Liver (tissue), 9 donors: ENCODE data around the gene GDF3. TPM values are rescaled to one million over a fixed set of nuclear protein-coding genes. Genes with fewer than 3 reads are reported as not detected.

ENCODE experiments used
- DNase-seq: peaks from one replicate; pipeline ENCODE4 v3.0.0-alpha.2; 2017; ENCODE audit warnings: low spot score
- H3K27ac ChIP-seq, 2 donors: one replicate each; pipeline ENCODE4 v1.7.0; 2013; ENCODE audit warnings: inconsistent platforms in 2 of 2, low read length in 2 of 2, control low read depth in 1 of 2, low read depth in 1 of 2, mild to moderate bottlenecking in 1 of 2
- H3K27me3 ChIP-seq, 4 donors: one replicate each; pipeline versions ENCODE4 v1.6.1 to v1.7.0; 2013; ENCODE audit warnings: low read length in 3 of 4, inconsistent platforms in 1 of 4, mild to moderate bottlenecking in 1 of 4, moderate library complexity in 1 of 4; ENCODE audit not compliant: control insufficient read depth in 4 of 4, insufficient read depth in 4 of 4
- H3K36me3 ChIP-seq, 4 donors: one replicate each; pipeline versions ENCODE4 v1.6.1 to v1.7.0; 2013; ENCODE audit warnings: low read length in 3 of 4, mild to moderate bottlenecking in 3 of 4, low read depth in 1 of 4, moderate library complexity in 1 of 4; ENCODE audit not compliant: control insufficient read depth in 4 of 4, insufficient read depth in 3 of 4
- H3K4me1 ChIP-seq, 4 donors: one replicate each; pipeline versions ENCODE4 v1.6.1 to v1.7.0; 2013; ENCODE audit warnings: low read length in 3 of 4, mild to moderate bottlenecking in 3 of 4, moderate library complexity in 1 of 4; ENCODE audit not compliant: control insufficient read depth in 4 of 4, insufficient read depth in 4 of 4
- H3K4me3 ChIP-seq, 3 donors: one replicate each; pipeline versions ENCODE4 v1.6.1 to v1.7.0; 2013; ENCODE audit warnings: low read length in 3 of 3, control low read depth in 1 of 3, low read depth in 1 of 3, mild to moderate bottlenecking in 1 of 3
- H3K9ac ChIP-seq, 2 donors: one replicate each; pipeline ENCODE4 v1.7.0; 2013; ENCODE audit warnings: low read length in 2 of 2, mild to moderate bottlenecking in 2 of 2, moderate library complexity in 2 of 2, control low read depth in 1 of 2, low read depth in 1 of 2
- H3K9me3 ChIP-seq, 4 donors: one replicate each; pipeline versions ENCODE4 v1.6.1 to v1.7.0; 2013; ENCODE audit warnings: low read length in 3 of 4; ENCODE audit not compliant: control insufficient read depth in 4 of 4
- CTCF ChIP-seq: fragments of 150-350 bp; IDR thresholded peaks from 2 replicates; pipeline ENCODE4 v1.5.1; 2017; ENCODE audit warnings: improper control_type of control experiment, low read depth, low read length; ENCODE audit not compliant: missing input control
- EGR1 ChIP-seq, 2 donors: IDR thresholded peaks; 2 replicates each; pipeline ENCODE4 v1.6.1; 2016 to 2018; ENCODE audit warnings: antibody characterized with exemption in 2 of 2, low read depth in 2 of 2
- FOXA1 ChIP-seq: IDR thresholded peaks from 2 replicates; pipeline ENCODE4 v1.6.1; 2016; ENCODE audit warnings: antibody characterized with exemption
- FOXA2 ChIP-seq: IDR thresholded peaks from 2 replicates; pipeline ENCODE4 v1.6.1; 2016; ENCODE audit warnings: antibody characterized with exemption
- GABPA ChIP-seq, 2 donors: IDR thresholded peaks in 1 of 2; conservative IDR thresholded peaks in 1 of 2; 2 replicates each; pipeline ENCODE4 v1.6.1; 2016; ENCODE audit warnings: antibody characterized with exemption in 2 of 2, mild to moderate bottlenecking in 1 of 2, moderate library complexity in 1 of 2
- HNF4A ChIP-seq, 2 donors: conservative IDR thresholded peaks; 2 replicates each; pipeline ENCODE4 v1.6.1; 2016; ENCODE audit warnings: antibody characterized with exemption in 2 of 2, mild to moderate bottlenecking in 2 of 2
- HNF4G ChIP-seq: IDR thresholded peaks from 2 replicates; pipeline ENCODE4 v1.6.1; 2016; ENCODE audit warnings: antibody characterized with exemption
- JUND ChIP-seq, 2 donors: IDR thresholded peaks; 2 replicates each; pipeline ENCODE4 v1.6.1; 2016; ENCODE audit warnings: antibody characterized with exemption in 2 of 2
- MAX ChIP-seq: IDR thresholded peaks from 2 replicates; pipeline ENCODE4 v1.6.1; 2016; ENCODE audit warnings: antibody characterized with exemption
- NR2F2 ChIP-seq: IDR thresholded peaks from 2 replicates; pipeline ENCODE4 v1.6.1; 2016; ENCODE audit warnings: antibody characterized with exemption
- RAD21 ChIP-seq, 2 donors: IDR thresholded peaks; 2 replicates each; pipeline ENCODE4 v1.6.1; 2016; ENCODE audit warnings: antibody characterized with exemption in 2 of 2, mild to moderate bottlenecking in 2 of 2
- REST ChIP-seq: IDR thresholded peaks from 2 replicates; pipeline ENCODE4 v1.6.1; 2016; ENCODE audit warnings: antibody characterized with exemption, mild to moderate bottlenecking
- RXRA ChIP-seq, 2 donors: IDR thresholded peaks; 2 replicates each; pipeline ENCODE4 v1.6.1; 2017 to 2018; ENCODE audit warnings: antibody characterized with exemption in 2 of 2, mild to moderate bottlenecking in 1 of 2
- SP1 ChIP-seq: IDR thresholded peaks from 2 replicates; pipeline ENCODE4 v1.6.1; 2018; ENCODE audit warnings: antibody characterized with exemption, mild to moderate bottlenecking
- YY1 ChIP-seq: IDR thresholded peaks from 2 replicates; pipeline ENCODE4 v1.6.1; 2016; ENCODE audit warnings: antibody characterized with exemption, mild to moderate bottlenecking
- ZBTB33 ChIP-seq: IDR thresholded peaks from 2 replicates; pipeline ENCODE4 v1.6.1; 2016; ENCODE audit warnings: antibody characterized with exemption
- WGBS: extraction: QIAGEN DNeasy Blood & Tissue Kit; methylation state at CpG from one replicate; pipeline ENCODE4 v1.1.7; 2013; 5-methylcytosine and 5-hydroxymethylcytosine counted together
- polyA plus RNA-seq, 2 donors: library from polyadenylated mRNA; stranded (reverse) in 1 of 2; unstranded in 1 of 2; fragments of 200-250 nt in 1 of 2; fragments of >200 nt in 1 of 2; fragmentation: Nextera tagmentation in 1 of 2; extraction: Ambion mirVana in 1 of 2; gene quantifications; one replicate each; pipeline versions ENCODE4 v1.2.1 to v1.2.3, GENCODE V29; 2013 to 2015
- total RNA-seq, 2 donors: library from RNA; depleted of rRNA; stranded (reverse); fragments of >200 nt; gene quantifications; one replicate each; pipeline ENCODE4 v1.2.3, GENCODE V29; 2014
- donor health status: healthy.
- donor health status: healthy.
- donor health status: healthy.
- donor health status: healthy.
- donor health status: healthy.

The GDF3 gene
- total and polyA plus RNA-seq, 4 donors, result not detected

GRCh38 chr12:7694556-7695236, 879 bp downstream of the GDF3 start:
- H3K36me3 ChIP-seq, result no peaks in the 10 kb centered on the region
- 59% methylated on average over 3 of the region's 3 CpGs for WGBS
- no peak for DNase-seq
- no peak overlapping the region for H3K27ac ChIP-seq
- no peaks in the 10 kb centered on the region for H3K4me1 ChIP-seq
- no peak overlapping the region for H3K4me3 ChIP-seq
- TF ChIP-seq ZBTB33 (no peak), RAD21 (IDR thresholded peaks at IDR 0.05) (no peak), FOXA1 (no peak), FOXA2 (no peak), CTCF (no peak), SP1 (no peak), JUND (IDR thresholded peaks at IDR 0.05) (no peak), YY1 (no peak), MAX (no peak), EGR1 (IDR thresholded peaks at IDR 0.05; ENCODE audit: low read depth in 2 of 2) (no peak), HNF4G (no peak), RXRA (IDR thresholded peaks at IDR 0.05) (no peak)
- H3K9me3 ChIP-seq, result no peaks in the 10 kb centered on the region
- no peaks in the 10 kb centered on the region for H3K27me3 ChIP-seq
- no peak overlapping the region for H3K9ac ChIP-seq

- Histone ChIP-seq H3K9me3 (no peaks in the 10 kb centered on the region), H3K4me3 (no peak overlapping the region), H3K27me3 (no peaks in the 10 kb centered on the region), H3K36me3 (no peaks in the 10 kb centered on the region), H3K9ac (no peak overlapping the region), H3K4me1 (no peaks in the 10 kb centered on the region), H3K27ac (no peak overlapping the region)
- no peak for TF ChIP-seq ZBTB33
- TF ChIP-seq YY1, result no peak
- TF ChIP-seq MAX, result no peak
- no peak for TF ChIP-seq HNF4G
- no peak for TF ChIP-seq GABPA (IDR thresholded peaks at IDR 0.05 in 1 of 2, conservative IDR thresholded peaks at IDR 0.05 in 1 of 2)
- TF ChIP-seq EGR1 (IDR thresholded peaks at IDR 0.05; ENCODE audit: low read depth in 2 of 2), result no peak
- TF ChIP-seq CTCF, result no peak
- TF ChIP-seq FOXA1, result no peak
- TF ChIP-seq RAD21 (IDR thresholded peaks at IDR 0.05), result no peak
- no peak for TF ChIP-seq NR2F2
- TF ChIP-seq HNF4A (conservative IDR thresholded peaks at IDR 0.05), result no peak
- no peak for TF ChIP-seq REST
- DNase-seq, result no peak
- 72% methylated on average over 6 of the region's 6 CpGs for WGBS
Observed at GRCh38 chr12:7693793-7694192, 1.8 kb downstream of the GDF3 start.
